ENCODE data around the gene NQO1. TPM values are rescaled to one million over a fixed set of nuclear protein-coding genes. Genes with fewer than 3 reads are reported as not detected.

The NQO1 gene
- total RNA-seq, 4 donors from 2014 or later: 39.1 to 59.8 (median 49.4) TPM

- Histone ChIP-seq H3K9me3 (no peaks in the 10 kb centered on the region), H3K4me1 (peaks cover 3 to 4% of the 10 kb centered on the region in 2 donors), H3K4me3 (no peak overlapping the region), H3K36me3 (peaks cover 0 to 100% of the 10 kb centered on the region in 2 donors), H3K27me3 (no peaks in the 10 kb centered on the region), H3K27ac (no peak overlapping the region)
- DNase-seq (no peak), ATAC-seq (no peak)
- in situ Hi-C loops (cut with MboI; ENCODE audit: low sequenced_read_pairs in 4 of 4): no loop called here
- TF ChIP-seq POLR2A (IDR thresholded peaks at IDR 0.05) (no peak), CTCF (IDR thresholded peaks at IDR 0.05 in 4 of 5, conservative IDR thresholded peaks at IDR 0.05 in 1 of 5) (no peak)
- intact Hi-C loops (cut with DNase I; ENCODE audit: low total_unique reads): no loop called here
Observed at GRCh38 chr16:69745959-69746358, 19.6 kb upstream of the NQO1 start.

- in situ Hi-C loops (cut with MboI; ENCODE audit: low sequenced_read_pairs in 4 of 4) (no loop called here), intact Hi-C loops (cut with DNase I; ENCODE audit: low total_unique reads) (no loop called here)
- ATAC-seq (no peak), DNase-seq (no peak)
- H3K27ac ChIP-seq: no peak overlapping the region
- no peak overlapping the region for H3K4me3 ChIP-seq
- TF ChIP-seq POLR2A (IDR thresholded peaks at IDR 0.05): no peak
- no peak for TF ChIP-seq CTCF (IDR thresholded peaks at IDR 0.05 in 4 of 5, conservative IDR thresholded peaks at IDR 0.05 in 1 of 5)
- H3K27me3 ChIP-seq: no peaks in the 10 kb centered on the region
- H3K9me3 ChIP-seq: no peaks in the 10 kb centered on the region
- H3K36me3 ChIP-seq: peaks cover 0 to 98% of the 10 kb centered on the region in 2 donors
- peaks cover 3 to 4% of the 10 kb centered on the region in 2 donors for H3K4me1 ChIP-seq
Observed at GRCh38 chr16:69745232-69745612, 18.9 kb upstream of the NQO1 start.

GRCh38 chr16:69744363-69745231 is 18.2 kb upstream of the NQO1 start:
- Histone ChIP-seq H3K27ac (no peak overlapping the region), H3K4me1 (peaks cover 3 to 4% of the 10 kb centered on the region in 2 donors), H3K4me3 (no peak overlapping the region), H3K36me3 (peaks cover 0 to 98% of the 10 kb centered on the region in 2 donors), H3K9me3 (no peaks in the 10 kb centered on the region), H3K27me3 (no peaks in the 10 kb centered on the region)
- DNase-seq (no peak), ATAC-seq (no peak)
- in situ Hi-C loops (cut with MboI; ENCODE audit: low sequenced_read_pairs in 4 of 4): no loop called here
- TF ChIP-seq POLR2A (IDR thresholded peaks at IDR 0.05): no peak
- no peak for TF ChIP-seq CTCF (IDR thresholded peaks at IDR 0.05 in 4 of 5, conservative IDR thresholded peaks at IDR 0.05 in 1 of 5)
- intact Hi-C loops (cut with DNase I; ENCODE audit: low total_unique reads): no loop called here

GRCh38 chr16:69741951-69742904 is 15.9 kb upstream of the NQO1 start:
- intact Hi-C loops (cut with DNase I; ENCODE audit: low total_unique reads): no loop called here
- ATAC-seq (no peak), DNase-seq (peak; percentile 18 to 63)
- Histone ChIP-seq H3K4me1 (peaks cover 3 to 4% of the 10 kb centered on the region in 2 donors), H3K9me3 (no peaks in the 10 kb centered on the region), H3K36me3 (peaks cover 0 to 74% of the 10 kb centered on the region in 2 donors), H3K27me3 (no peaks in the 10 kb centered on the region), H3K4me3 (no peak overlapping the region), H3K27ac (peak overlapping the region in 2 of 4 donors; percentile 2 to 14)
- in situ Hi-C loops (cut with MboI; ENCODE audit: low sequenced_read_pairs in 4 of 4): no loop called here
- TF ChIP-seq CTCF (IDR thresholded peaks at IDR 0.05 in 4 of 5, conservative IDR thresholded peaks at IDR 0.05 in 1 of 5) (no peak), POLR2A (IDR thresholded peaks at IDR 0.05) (no peak)

All from gastrocnemius medialis (tissue), 4 donors.